HL-60/S4 treated with retinoic acid at 250 ng/mL for 4 days and 3 days (cell line): ENCODE data around the gene RIPOR3.

Experiments
- in situ Hi-C: fragments of 300-500 bp; cut with MboI; formaldehyde crosslinking; loops from 2 replicates; pipeline ENCODE4 v1.7.0; 2022; ENCODE audit warnings: low sequenced_read_pairs

The RIPOR3 gene

DNA sequence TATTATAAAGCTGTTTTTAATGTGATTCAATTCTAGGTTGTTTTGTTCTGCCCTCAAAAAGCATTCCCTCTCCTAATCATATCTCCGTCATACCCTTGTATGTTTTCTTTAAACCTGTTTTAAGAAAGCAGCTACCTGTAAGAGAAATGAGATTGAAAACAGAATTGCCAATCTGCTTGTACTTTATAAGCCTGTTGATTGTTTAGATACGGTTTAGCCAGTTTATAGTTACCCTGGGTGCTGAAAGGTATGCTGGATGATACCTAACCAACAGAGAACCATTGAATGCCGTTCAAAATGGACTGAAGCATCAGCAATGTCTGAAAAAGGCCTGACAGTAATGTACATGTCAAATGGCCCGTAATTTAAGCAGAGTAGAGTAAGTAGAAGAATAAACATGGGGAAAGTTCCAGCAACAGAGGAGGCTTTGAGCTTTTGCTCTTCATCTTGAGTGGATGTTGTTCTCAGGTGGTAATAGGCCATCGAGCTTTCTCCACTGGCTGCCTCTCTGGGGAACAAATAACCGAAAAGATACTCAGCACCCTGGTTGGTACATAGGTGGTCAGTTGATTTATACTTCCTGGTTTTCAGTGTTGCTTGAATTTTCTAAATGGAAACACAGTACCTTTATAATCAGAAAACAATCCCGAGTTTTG lies 153.7 kb downstream of the RIPOR3 start:
- in situ Hi-C loops = no loop called here

- in situ Hi-C loops = no loop called here
Observed at GRCh38 chr20:50536333-50536732, 155.0 kb downstream of the RIPOR3 start.
